NCI-H1694 treated with DMSO at 0.1 percent for 48 hours (cell line): ENCODE results near the gene RLBP1.

Source experiments
- DNase-seq: peaks from one replicate; lab custom pipeline; 2025; lab: John Stamatoyannopoulos, UW

Gene RLBP1

GRCh38 chr15:89178307-89178977, 42.9 kb downstream of the RLBP1 start:
- no peak for DNase-seq

DNA sequence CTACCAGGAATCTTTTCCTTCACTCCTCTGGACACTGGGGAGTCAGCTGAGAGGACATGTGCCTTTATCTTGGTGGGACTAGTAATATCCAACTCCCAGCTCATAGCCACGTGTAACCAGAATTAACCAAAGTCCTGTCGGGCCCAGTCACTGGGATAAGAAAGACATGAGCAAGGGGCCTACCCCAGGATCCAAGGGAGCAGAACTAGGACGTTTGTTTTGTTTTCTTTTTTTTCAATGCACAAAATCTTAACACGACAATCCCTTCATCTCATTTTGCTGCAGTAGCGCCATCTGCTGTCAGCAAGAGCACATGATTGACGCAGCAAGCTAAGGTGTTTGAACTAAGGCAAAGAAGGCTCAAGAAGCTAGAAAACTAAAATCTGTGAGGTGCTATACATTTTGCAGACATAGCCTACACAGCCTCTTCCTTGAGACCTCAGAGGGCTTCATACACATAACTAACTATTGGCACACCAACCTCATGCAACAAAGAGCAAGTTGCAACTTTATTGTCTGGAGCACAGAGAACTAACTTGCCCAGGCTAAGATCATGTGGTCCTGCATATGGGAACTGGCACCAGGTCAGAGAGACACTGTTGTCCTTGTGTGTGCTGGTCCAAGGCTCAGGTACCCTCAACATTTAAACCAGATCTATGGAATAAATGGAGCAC, 43.6 kb downstream of the RLBP1 start:
- peak; percentile 48 for DNase-seq

- DNase-seq, result no peak
Observed at GRCh38 chr15:89177116-89177515, 44.3 kb downstream of the RLBP1 start.

DNA sequence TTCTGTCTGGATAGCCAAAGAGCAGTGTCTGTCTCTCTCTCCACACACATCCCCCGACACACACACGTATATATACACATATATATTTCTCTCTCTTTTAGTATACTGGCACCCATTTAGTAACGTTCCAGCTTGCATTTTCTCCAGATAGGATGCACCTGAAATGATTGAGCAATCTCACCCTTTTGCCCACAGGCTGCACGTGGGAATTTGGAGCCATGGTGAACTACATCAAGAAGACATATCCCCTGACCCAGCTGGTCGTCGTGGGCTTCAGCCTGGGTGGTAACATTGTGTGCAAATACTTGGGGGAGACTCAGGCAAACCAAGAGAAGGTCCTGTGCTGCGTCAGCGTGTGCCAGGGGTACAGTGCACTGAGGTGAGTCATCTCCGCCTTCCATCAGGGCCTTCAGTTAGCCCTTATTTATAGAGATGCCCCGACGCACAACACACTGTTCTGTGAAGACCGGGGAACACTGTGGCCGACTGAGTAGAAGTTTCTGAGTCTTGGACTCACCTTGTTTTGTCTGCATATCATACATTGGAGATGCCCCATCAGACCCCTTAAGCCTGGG, 45.7 kb downstream of the RLBP1 start:
- DNase-seq, result no peak

DNA sequence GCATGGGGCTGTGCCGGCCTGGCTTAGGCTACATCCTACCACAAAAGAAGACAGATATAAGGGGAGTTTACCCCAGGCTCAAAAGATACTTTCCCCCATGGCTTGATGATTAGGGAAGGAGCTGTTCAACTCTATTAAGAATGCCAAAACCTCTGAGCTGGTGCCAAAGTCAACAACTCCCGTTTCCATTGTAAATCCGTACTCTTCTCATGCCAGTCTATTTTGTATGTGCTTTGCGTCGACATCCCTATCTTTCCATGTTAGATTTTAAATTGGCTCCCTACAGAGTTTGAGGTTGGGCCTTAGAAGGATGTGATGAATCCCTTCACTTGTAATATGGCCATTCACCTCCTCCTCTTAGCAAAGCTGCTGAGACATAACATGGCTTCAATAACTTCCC, 46.9 kb downstream of the RLBP1 start:
- DNase-seq, result no peak

DNA sequence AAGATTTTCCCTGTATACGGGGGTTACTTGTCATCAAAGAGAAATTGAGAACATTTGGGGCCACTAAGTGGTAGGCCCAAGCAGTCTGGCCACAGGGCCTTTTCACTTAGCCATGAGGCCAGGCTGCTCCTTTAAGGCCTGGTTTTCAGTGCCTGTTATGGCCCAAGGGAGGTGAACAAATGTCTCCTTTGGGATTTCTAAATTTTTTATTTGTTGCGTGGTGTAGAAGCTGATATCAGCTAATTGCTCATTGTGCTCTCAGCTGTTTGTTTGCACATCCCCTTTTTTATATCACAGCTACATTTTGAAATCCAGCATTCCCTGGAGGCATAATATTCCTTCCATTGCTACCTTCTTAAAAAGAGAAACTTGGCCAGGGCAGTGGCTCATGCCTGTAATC, 48.5 kb downstream of the RLBP1 start:
- no peak for DNase-seq

DNA sequence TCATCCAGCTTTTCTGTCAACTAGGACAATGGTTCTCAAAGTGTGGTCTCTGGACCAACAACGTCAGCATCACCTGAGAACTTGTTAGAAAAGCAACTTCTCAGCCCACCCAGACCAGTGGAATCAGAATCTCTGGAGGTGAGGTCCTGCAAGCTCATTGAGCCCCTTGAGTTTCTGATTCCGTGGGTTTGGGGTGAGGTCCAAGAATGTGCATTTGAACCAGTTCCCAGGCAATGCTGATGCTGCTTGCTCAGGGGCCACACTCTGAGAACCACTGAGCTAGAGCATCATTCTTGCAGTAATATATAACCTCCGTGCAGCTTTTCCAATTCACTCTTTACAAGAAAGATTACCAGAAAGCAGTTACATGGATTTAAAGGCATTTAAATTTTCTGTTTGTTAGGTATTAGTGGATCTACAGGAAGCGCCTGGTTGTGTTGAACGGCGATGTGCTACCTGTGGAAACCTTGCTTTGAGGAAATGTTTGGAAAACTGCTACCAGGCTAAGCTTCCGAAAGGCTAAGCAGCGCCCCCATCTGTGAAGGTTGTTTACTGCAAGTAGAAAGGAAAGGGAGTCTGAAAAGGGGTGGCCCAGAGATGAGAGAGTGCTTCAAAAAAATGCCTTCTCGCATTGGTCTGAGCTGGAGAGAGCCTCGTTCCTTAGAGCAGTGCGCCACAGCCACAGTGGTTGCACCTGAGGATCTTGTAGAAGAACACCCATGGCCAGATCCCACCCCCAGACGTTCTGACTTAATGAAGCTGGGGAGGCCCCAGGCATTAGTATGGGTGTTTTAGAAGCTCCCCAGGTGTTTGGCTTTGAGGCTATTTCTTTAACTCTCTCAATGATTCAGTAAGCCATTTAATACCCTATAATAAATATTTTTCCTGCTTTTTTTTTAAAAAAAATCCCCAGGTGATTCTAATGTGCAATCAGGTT, 50.0 kb downstream of the RLBP1 start:
- peak; percentile 15 for DNase-seq

DNA sequence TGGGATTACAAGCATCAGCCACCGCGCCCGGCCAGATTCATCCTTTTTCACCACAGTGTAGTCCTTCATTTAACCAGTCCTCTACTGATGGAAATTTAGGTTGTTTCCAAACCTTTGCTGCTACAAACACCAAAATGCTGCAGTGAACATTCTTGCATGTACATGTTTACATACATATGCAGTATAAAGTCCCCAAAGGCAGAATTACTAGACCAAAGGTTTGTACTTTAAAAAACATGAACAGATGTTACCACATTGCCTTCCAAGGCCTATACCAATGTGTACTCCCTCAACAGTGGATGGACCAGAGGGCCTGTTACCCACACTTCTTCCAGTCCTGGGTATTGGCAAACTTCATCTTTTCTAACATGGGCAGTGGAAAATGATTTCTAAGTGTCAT, 51.0 kb downstream of the RLBP1 start:
- no peak for DNase-seq

DNA sequence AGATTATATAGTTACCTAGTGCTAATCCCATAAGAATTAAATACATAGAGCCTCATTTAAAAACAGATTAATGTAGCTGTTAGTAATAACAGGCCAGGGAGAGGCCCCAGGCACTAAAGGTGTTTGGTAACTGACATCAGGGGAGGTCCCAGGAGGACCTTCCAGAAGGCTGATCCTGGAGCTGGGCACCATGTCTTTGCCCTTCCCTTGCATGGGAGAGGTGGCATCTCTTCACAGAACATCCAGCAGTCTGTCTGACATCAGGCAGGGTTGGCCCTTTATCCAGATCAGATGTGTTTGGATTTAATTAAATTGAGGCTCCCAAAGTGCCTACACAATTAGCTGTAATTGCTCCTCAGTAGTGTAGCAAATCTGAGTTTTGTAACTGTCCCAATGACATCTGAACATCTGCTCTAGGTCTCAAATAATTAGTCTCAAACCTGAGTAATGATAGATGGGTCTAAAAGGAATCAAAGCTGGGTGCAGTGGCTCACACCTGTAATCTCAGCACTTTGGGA, 53.0 kb downstream of the RLBP1 start:
- no peak for DNase-seq

DNA sequence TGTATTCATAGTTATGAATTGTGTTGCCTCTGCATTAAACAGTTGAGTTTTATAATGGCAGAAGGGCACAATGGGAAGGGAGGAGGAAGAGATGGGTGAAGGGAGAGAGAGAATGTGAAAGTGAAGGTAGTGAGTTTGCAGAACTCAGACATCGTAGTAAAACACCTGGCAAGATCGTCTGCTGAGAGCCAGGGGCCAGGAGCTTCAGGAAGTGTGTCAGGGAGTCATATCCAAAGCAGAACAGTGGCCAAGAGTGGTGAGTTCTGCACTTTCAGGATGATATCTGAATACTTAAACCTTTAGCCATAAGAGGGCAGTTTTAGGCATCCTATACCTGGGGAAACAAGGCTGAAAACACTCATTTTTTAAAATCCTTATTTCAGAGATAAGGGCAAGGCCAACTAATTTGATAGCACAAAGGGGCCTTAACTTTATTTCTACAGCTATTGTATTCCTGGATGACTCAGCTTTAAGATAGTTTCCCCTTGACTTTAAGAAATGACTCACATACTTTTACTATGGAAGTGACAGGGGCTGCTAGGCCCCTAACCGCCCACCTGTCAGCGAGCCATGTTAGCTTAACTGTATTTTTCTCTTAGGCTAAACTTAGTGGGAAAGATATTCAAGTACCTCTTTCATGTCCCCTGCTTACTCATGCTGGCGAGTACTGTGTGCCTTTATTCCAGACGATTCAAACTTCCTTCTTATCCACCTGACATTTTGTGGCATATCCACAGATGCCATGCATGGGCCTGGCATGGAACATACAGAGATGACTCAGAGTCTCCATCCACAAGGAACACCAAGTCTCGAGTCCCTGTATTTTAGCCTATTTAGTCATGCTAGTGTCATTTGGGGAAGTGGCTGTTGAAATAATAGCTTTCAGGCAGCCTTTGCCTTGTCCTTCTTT, 53.9 kb downstream of the RLBP1 start:
- DNase-seq, result no peak

GRCh38 chr15:89165677-89166076, 55.7 kb downstream of the RLBP1 start:
- DNase-seq, result no peak

- DNase-seq, result no peak
Observed at GRCh38 chr15:89164712-89165211, 56.6 kb downstream of the RLBP1 start.

- DNase-seq, result no peak
Observed at GRCh38 chr15:89163271-89164055, 57.9 kb downstream of the RLBP1 start.

GRCh38 chr15:89161666-89162065, 59.7 kb downstream of the RLBP1 start:
- DNase-seq, result no peak
